ENCODE results near the gene CHTF8.

DNA sequence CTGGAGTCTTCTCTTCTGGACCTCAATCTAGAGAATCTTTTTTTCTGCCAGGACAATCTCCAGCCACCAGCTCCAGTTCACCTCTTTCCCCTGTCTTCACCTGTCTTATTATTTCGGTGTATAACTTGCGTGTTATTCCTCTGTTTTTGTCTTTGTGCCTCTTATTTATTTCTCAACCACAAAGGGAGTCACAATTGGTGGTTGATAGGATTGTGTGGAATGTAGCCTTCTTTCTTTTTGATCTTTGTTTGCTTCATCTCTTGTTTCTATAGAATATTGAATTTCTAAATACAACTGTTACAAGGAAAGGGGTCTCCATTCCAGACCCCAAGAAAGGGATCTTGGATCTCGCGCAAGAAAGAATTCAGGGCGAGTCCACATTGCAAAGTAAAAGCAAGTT lies 62.9 kb downstream of the CHTF8 start:
- TF ChIP-seq, protein P1, sequence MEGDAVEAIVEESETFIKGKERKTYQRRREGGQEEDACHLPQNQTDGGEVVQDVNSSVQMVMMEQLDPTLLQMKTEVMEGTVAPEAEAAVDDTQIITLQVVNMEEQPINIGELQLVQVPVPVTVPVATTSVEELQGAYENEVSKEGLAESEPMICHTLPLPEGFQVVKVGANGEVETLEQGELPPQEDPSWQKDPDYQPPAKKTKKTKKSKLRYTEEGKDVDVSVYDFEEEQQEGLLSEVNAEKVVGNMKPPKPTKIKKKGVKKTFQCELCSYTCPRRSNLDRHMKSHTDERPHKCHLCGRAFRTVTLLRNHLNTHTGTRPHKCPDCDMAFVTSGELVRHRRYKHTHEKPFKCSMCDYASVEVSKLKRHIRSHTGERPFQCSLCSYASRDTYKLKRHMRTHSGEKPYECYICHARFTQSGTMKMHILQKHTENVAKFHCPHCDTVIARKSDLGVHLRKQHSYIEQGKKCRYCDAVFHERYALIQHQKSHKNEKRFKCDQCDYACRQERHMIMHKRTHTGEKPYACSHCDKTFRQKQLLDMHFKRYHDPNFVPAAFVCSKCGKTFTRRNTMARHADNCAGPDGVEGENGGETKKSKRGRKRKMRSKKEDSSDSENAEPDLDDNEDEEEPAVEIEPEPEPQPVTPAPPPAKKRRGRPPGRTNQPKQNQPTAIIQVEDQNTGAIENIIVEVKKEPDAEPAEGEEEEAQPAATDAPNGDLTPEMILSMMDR (conservative IDR thresholded peaks at IDR 0.05; ENCODE audit: low read length) = no peak
- no peak for TF ChIP-seq EZH2phosphoT487 (IDR thresholded peaks at IDR 0.05; ENCODE audit: borderline replicate concordance)

Data from Loucy (cell line).